Lower leg skin (tissue), 3 donors: ENCODE data around the gene TTC33.

Experiments
- POLR2A ChIP-seq, 2 donors: fragments of 450-650 bp; IDR thresholded peaks; one replicate each; pipeline ENCODE4 v1.6.1; 2016 to 2017; ENCODE audit warnings: antibody characterized with exemption in 2 of 2, mild to moderate bottlenecking in 1 of 2, moderate library complexity in 1 of 2
- TF ChIP-seq, protein P1 (sequence below), 3 donors: fragments of 450-650 bp; IDR thresholded peaks; one replicate each; pipeline ENCODE4 v1.5.1; 2016; ENCODE audit warnings: antibody characterized with exemption in 3 of 3, mild to moderate bottlenecking in 3 of 3, moderate library complexity in 2 of 3

DNA sequence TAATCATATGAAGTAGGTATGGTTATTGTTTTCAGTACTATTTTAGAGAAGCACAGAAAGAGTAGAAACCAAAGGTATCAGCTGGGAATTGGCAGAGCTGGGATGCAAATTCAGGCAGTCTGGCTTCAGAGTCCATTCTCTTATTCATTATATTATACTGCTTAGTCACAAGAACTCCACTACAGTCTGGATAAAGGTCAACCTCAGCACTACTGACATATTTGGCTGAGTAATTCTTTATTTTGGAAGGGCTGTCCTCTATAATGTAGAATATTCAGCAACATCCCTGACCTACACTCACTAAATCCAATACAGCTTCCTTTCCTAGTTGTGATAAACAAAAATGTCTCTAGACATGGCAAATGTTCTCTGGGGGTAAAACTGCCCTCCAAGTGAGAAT is 38.5 kb downstream of the TTC33 start:
- TF ChIP-seq POLR2A (IDR thresholded peaks at IDR 0.05) = no peak
- TF ChIP-seq, protein P1, sequence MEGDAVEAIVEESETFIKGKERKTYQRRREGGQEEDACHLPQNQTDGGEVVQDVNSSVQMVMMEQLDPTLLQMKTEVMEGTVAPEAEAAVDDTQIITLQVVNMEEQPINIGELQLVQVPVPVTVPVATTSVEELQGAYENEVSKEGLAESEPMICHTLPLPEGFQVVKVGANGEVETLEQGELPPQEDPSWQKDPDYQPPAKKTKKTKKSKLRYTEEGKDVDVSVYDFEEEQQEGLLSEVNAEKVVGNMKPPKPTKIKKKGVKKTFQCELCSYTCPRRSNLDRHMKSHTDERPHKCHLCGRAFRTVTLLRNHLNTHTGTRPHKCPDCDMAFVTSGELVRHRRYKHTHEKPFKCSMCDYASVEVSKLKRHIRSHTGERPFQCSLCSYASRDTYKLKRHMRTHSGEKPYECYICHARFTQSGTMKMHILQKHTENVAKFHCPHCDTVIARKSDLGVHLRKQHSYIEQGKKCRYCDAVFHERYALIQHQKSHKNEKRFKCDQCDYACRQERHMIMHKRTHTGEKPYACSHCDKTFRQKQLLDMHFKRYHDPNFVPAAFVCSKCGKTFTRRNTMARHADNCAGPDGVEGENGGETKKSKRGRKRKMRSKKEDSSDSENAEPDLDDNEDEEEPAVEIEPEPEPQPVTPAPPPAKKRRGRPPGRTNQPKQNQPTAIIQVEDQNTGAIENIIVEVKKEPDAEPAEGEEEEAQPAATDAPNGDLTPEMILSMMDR (IDR thresholded peaks at IDR 0.05) = no peak
